Heart right ventricle (tissue), 16 donors: ENCODE data around the gene TTC29. TPM values are rescaled to one million over a fixed set of nuclear protein-coding genes. Genes with fewer than 3 reads are reported as not detected.
"Not testable (repeated sequence)": the region's sequence is repeated elsewhere in the genome, so short reads cannot be mapped to it uniquely, and the experiment has no call there.

Source experiments
- ATAC-seq, 8 donors: fragments of 200-7000 bp; cut with Tn5 transposase; one replicate each; pipeline ENCODE4 v1.9.1; 2020; ENCODE audit warnings: mild to moderate bottlenecking in 8 of 8, moderate library complexity in 8 of 8, moderate number of reproducible peaks in 1 of 8
- DNase-seq, 2 donors: peaks; one replicate each; pipeline ENCODE4 v3.0.0-alpha.2; 2020
- H3K27ac ChIP-seq, 10 donors: fragments of 200-600 bp; sonication (generic) in 2 of 10; one replicate each; pipeline versions ENCODE4 v1.5.0 to v1.8.0; 2020 to 2022; ENCODE audit warnings: mild to moderate bottlenecking in 3 of 10
- H3K27me3 ChIP-seq, 7 donors: fragments of 200-600 bp; one replicate each; pipeline ENCODE4 v1.8.0; 2021 to 2022; ENCODE audit warnings: mild to moderate bottlenecking in 2 of 7
- H3K36me3 ChIP-seq, 9 donors: fragments of 200-600 bp; sonication (generic) in 1 of 9; one replicate each; pipeline versions ENCODE4 v1.5.0 to v1.8.0; 2020 to 2022; ENCODE audit warnings: mild to moderate bottlenecking in 2 of 9
- H3K4me1 ChIP-seq, 9 donors: fragments of 200-600 bp; sonication (generic) in 1 of 9; one replicate each; pipeline versions ENCODE4 v1.5.0 to v1.8.0; 2020 to 2022; ENCODE audit warnings: mild to moderate bottlenecking in 4 of 9
- H3K4me3 ChIP-seq, 10 donors: fragments of 200-600 bp; sonication (generic) in 2 of 10; one replicate each; pipeline versions ENCODE4 v1.5.0 to v1.8.0; 2020 to 2022; ENCODE audit warnings: mild to moderate bottlenecking in 7 of 10, moderate library complexity in 2 of 10
- H3K9me3 ChIP-seq, 11 donors: fragments of 200-600 bp in 10 of 11; sonication (generic) in 2 of 11; one replicate each; pipeline versions ENCODE4 v1.5.0 to v1.8.0; 2013 to 2022; ENCODE audit warnings: mild to moderate bottlenecking in 2 of 11, control low read depth in 1 of 11, moderate library complexity in 1 of 11
- CTCF ChIP-seq, 9 donors: fragments of 200-600 bp; sonication (generic) in 2 of 9; IDR thresholded peaks; one replicate each; pipeline versions ENCODE4 v1.5.0 to v1.8.0; 2021 to 2022; ENCODE audit warnings: antibody characterized with exemption in 9 of 9, mild to moderate bottlenecking in 5 of 9, moderate library complexity in 1 of 9
- WGBS, 2 donors: extraction: QIAGEN DNeasy Blood & Tissue Kit; methylation state at CpG; one replicate each; pipeline ENCODE4 v1.1.7; 2013; ENCODE audit warnings: inconsistent platforms in 1 of 2; 5-methylcytosine and 5-hydroxymethylcytosine counted together
- intact Hi-C, 10 donors: fragments of 100-400 bp; cut with DNase I; formaldehyde crosslinking; loops; one replicate each; pipeline versions ENCODE4 v1.11.1 to v1.14.2; 2022
- polyA plus RNA-seq, 2 donors: library from polyadenylated mRNA; stranded (reverse); fragments of 200-250 nt; gene quantifications; one replicate each; pipeline ENCODE4 v1.2.3, GENCODE V29; 2013
- total RNA-seq, 10 donors: library from RNA; stranded (reverse); fragmentation: NEBNext Ultra II Directional in 3 of 10; extraction: Animal tissue kit (Norgen Biotek cat#: 25700) in 3 of 10; gene quantifications; one replicate each; pipeline versions ENCODE4 v1.2.1 to v1.2.4, GENCODE V29; 2021 to 2023
- donor health status: Arrhythmogenic right ventricular cardiomyopathy.
- donor health status: ischemic (EF 13 %, LVEDD 7.1; RV severe dilation, severe dysfunction).
- donor health status: healthy with polysubstance abuse.
- donor health status: DM: no; HTN: yes; CAD: no.
- donor health status: DM: no; HTN: no; CAD: no.
- donor health status: ischemic (EF 25% LVEDD 6.9; RV normal size, moderate dysfunction).
- donor health status: ischemic (EF 25% LVEDD 5.7; RV mildly dilated, moderate dysfunction).
- donor health status: healthy.
- donor health status: DM: yes; HTN: yes; CAD: no.
- donor health status: Ischemic cardiomyopathy.
- donor health status: ischemic (EF 35%, LVEDD 5.7; RV mildly dilated, moderate dysfunction).
- donor health status: nonischemic (EF 11% LVEDD 7.7; RV severe dilation, severe dysfunction).
- donor health status: DM: yes; HTN: yes; CAD: no.
- donor health status: PGD.
- donor health status: ischemic (EF 29% LVEDD 5.4; RV normal size, mild dysfunction).
- donor health status: nonischemic (EF 23%, LVEDD 6.1; RV moderate dilation, normal function).

TTC29 gene
- total and polyA plus RNA-seq, 12 donors: 0.28 TPM; not detected in 11

GRCh38 chr4:146763560-146763959, 182.1 kb downstream of the TTC29 start:
- peaks cover 0 to 6% (median 0%) of the 10 kb centered on the region in 7 donors for H3K27me3 ChIP-seq
- intact Hi-C loops: no loop called here
- no peak overlapping the region for H3K4me3 ChIP-seq
- no peaks in the 10 kb centered on the region for H3K36me3 ChIP-seq
- TF ChIP-seq CTCF (IDR thresholded peaks at IDR 0.05): no peak
- WGBS, 2 donors: 72 to 78% methylated on average over 2 of the region's 2 CpGs
- DNase-seq (no peak), ATAC-seq (no peak)
- H3K4me1 ChIP-seq: no peaks in the 10 kb centered on the region
- H3K27ac ChIP-seq: no peak overlapping the region
- peaks cover 0 to 20% (median 0%) of the 10 kb centered on the region in 11 donors for H3K9me3 ChIP-seq

GRCh38 chr4:146762016-146762415, 183.6 kb downstream of the TTC29 start:
- Histone ChIP-seq H3K27me3 (peaks cover 0 to 6% (median 0%) of the 10 kb centered on the region in 7 donors), H3K9me3 (peaks cover 0 to 30% (median 3%) of the 10 kb centered on the region in 11 donors), H3K4me1 (no peaks in the 10 kb centered on the region), H3K36me3 (no peaks in the 10 kb centered on the region), H3K27ac (no peak overlapping the region), H3K4me3 (no peak overlapping the region)
- TF ChIP-seq CTCF (IDR thresholded peaks at IDR 0.05): no peak
- DNase-seq: no peak
- WGBS, 2 donors: 58 to 62% methylated on average over 2 of the region's 2 CpGs
- intact Hi-C loops: no loop called here
- ATAC-seq: no peak

- no peak for TF ChIP-seq CTCF (IDR thresholded peaks at IDR 0.05)
- 59 to 70% methylated on average over 2 of the region's 2 CpGs for WGBS, 2 donors
These were observed 203.2 kb downstream of the TTC29 start for GRCh38 chr4:146742416-146742815.

GRCh38 chr4:146739182-146739581, 206.5 kb downstream of the TTC29 start:
- H3K36me3 ChIP-seq: no peaks in the 10 kb centered on the region
- H3K27me3 ChIP-seq: peaks cover 0 to 3% (median 0%) of the 10 kb centered on the region in 7 donors
- no peak overlapping the region for H3K4me3 ChIP-seq
- H3K9me3 ChIP-seq: peaks cover 0 to 3% (median 0%) of the 10 kb centered on the region in 11 donors
- ATAC-seq (no peak), DNase-seq (no peak)
- TF ChIP-seq CTCF (IDR thresholded peaks at IDR 0.05): no peak
- no peak overlapping the region for H3K27ac ChIP-seq
- H3K4me1 ChIP-seq: no peaks in the 10 kb centered on the region
- intact Hi-C loops: no loop called here
- WGBS, 2 donors: 68 to 74% methylated on average over 3 of the region's 3 CpGs

More at GRCh38 chr4:146742416-146742815, 203.2 kb downstream of the TTC29 start:
- no peak for DNase-seq
- Histone ChIP-seq H3K4me1 (no peaks in the 10 kb centered on the region), H3K27ac (no peak overlapping the region), H3K27me3 (peaks cover 0 to 8% (median 0%) of the 10 kb centered on the region in 7 donors), H3K36me3 (no peaks in the 10 kb centered on the region), H3K9me3 (peaks cover 0 to 3% (median 0%) of the 10 kb centered on the region in 11 donors), H3K4me3 (no peak overlapping the region)
- no peak for ATAC-seq
- intact Hi-C loops: no loop called here

- not testable (repeated sequence) for H3K27me3 ChIP-seq
These were observed 222.1 kb downstream of the TTC29 start for GRCh38 chr4:146723519-146723918.

More at GRCh38 chr4:146723519-146723918, 222.1 kb downstream of the TTC29 start:
- H3K4me3 ChIP-seq, intact Hi-C loops, H3K4me1 ChIP-seq, DNase-seq, ATAC-seq, H3K27ac ChIP-seq, H3K36me3 ChIP-seq: not testable (repeated sequence)
- 52 to 76% methylated on average over 1 of the region's 1 CpG for whole genome bisulfite sequencing, 2 donors
- H3K9me3 ChIP-seq: peaks cover 0 to 12% (median 0%) of the 10 kb centered on the region in 11 donors
